Measurements from ENCODE around the gene XKR7.
"Not testable (repeated sequence)": the region's sequence is repeated elsewhere in the genome, so short reads cannot be mapped to it uniquely, and the experiment has no call there.

- not testable (repeated sequence) for TF ChIP-seq EZH2 (IDR thresholded peaks at IDR 0.05; ENCODE audit: borderline replicate concordance, low read depth, low read length, severe bottlenecking); MAX (IDR thresholded peaks at IDR 0.05; ENCODE audit: insufficient read depth, insufficient read length)
Observed at GRCh38 chr20:31921480-31921879, 46.5 kb upstream of the XKR7 start.
